KOPT-K1 (cell line): ENCODE data around the gene PCP2.

Experiments
- H3K27ac ChIP-seq: fragments of 200-600 bp; sonication (generic); 2 replicates; pipeline ENCODE4 v1.5.1; 2016; ENCODE audit warnings: antibody characterized with exemption, mild to moderate bottlenecking, low read depth, low read length; ENCODE audit not compliant: poor library complexity, severe bottlenecking
- H3K36me3 ChIP-seq: fragments of 200-600 bp; sonication (generic); 2 replicates; pipeline ENCODE4 v1.5.1; 2017; ENCODE audit warnings: antibody characterized with exemption, mild to moderate bottlenecking, low read length, moderate library complexity; ENCODE audit not compliant: insufficient read depth
- H3K9me3 ChIP-seq: fragments of 200-600 bp; sonication (generic); 2 replicates; pipeline ENCODE4 v1.5.1; 2017; ENCODE audit warnings: antibody characterized with exemption, low read length, mild to moderate bottlenecking; ENCODE audit not compliant: insufficient read depth, poor library complexity, severe bottlenecking

PCP2 gene

GRCh38 chr19:7670150-7670783, 36.7 kb upstream of the PCP2 start:
- no peaks in the 10 kb centered on the region for H3K9me3 ChIP-seq
- no peaks in the 10 kb centered on the region for H3K36me3 ChIP-seq
- H3K27ac ChIP-seq: no peak overlapping the region

- H3K36me3 ChIP-seq: no peaks in the 10 kb centered on the region
- H3K9me3 ChIP-seq: no peaks in the 10 kb centered on the region
- peak overlapping the region; percentile 82 for H3K27ac ChIP-seq
Observed at GRCh38 chr19:7669641-7670040, 36.1 kb upstream of the PCP2 start.

- H3K36me3 ChIP-seq: no peaks in the 10 kb centered on the region
- no peaks in the 10 kb centered on the region for H3K9me3 ChIP-seq
- H3K27ac ChIP-seq: peak within 1 kb of the TSS; percentile 82
Observed at GRCh38 chr19:7668842-7669241, 35.3 kb upstream of the PCP2 start, which contains the start of gene RETN. RETN (plus strand) TSS chr19:7669049; CDS start chr19:7669327, 278 bp downstream.

GRCh38 chr19:7665076-7665475, 31.6 kb upstream of the PCP2 start:
- Histone ChIP-seq H3K27ac (no peak overlapping the region), H3K9me3 (no peaks in the 10 kb centered on the region), H3K36me3 (no peaks in the 10 kb centered on the region)

- H3K27ac ChIP-seq: no peak overlapping the region
- H3K36me3 ChIP-seq: no peaks in the 10 kb centered on the region
- H3K9me3 ChIP-seq: no peaks in the 10 kb centered on the region
Observed at GRCh38 chr19:7663706-7664105, 30.2 kb upstream of the PCP2 start.

- Histone ChIP-seq H3K9me3 (no peaks in the 10 kb centered on the region), H3K27ac (no peak overlapping the region), H3K36me3 (no peaks in the 10 kb centered on the region)
Observed at GRCh38 chr19:7662657-7663056, 29.1 kb upstream of the PCP2 start.

GRCh38 chr19:7661744-7662538, 28.4 kb upstream of the PCP2 start:
- H3K36me3 ChIP-seq: no peaks in the 10 kb centered on the region
- no peak overlapping the region for H3K27ac ChIP-seq
- H3K9me3 ChIP-seq: no peaks in the 10 kb centered on the region

- H3K9me3 ChIP-seq: no peaks in the 10 kb centered on the region
- H3K27ac ChIP-seq: peak overlapping the region; percentile 79
- H3K36me3 ChIP-seq: no peaks in the 10 kb centered on the region
Observed at GRCh38 chr19:7658219-7658686, 24.7 kb upstream of the PCP2 start.

GRCh38 chr19:7657131-7657751, 23.7 kb upstream of the PCP2 start:
- no peaks in the 10 kb centered on the region for H3K9me3 ChIP-seq
- peak overlapping the region; percentile 42 for H3K27ac ChIP-seq
- H3K36me3 ChIP-seq: no peaks in the 10 kb centered on the region

- Histone ChIP-seq H3K9me3 (no peaks in the 10 kb centered on the region), H3K36me3 (no peaks in the 10 kb centered on the region), H3K27ac (no peak overlapping the region)
Observed at GRCh38 chr19:7655581-7655980, 22.1 kb upstream of the PCP2 start.

- no peak overlapping the region for H3K27ac ChIP-seq
- no peaks in the 10 kb centered on the region for H3K9me3 ChIP-seq
Observed at GRCh38 chr19:7654401-7654800, 20.9 kb upstream of the PCP2 start.

GRCh38 chr19:7652061-7652641, 18.6 kb upstream of the PCP2 start:
- H3K9me3 ChIP-seq: no peaks in the 10 kb centered on the region
- H3K27ac ChIP-seq: peak overlapping the region; percentile 53
- no peaks in the 10 kb centered on the region; the same call in 1 of the 2 replicates for H3K36me3 ChIP-seq

More at GRCh38 chr19:7654401-7654800, 20.9 kb upstream of the PCP2 start:
- H3K36me3 ChIP-seq: no peaks in the 10 kb centered on the region

- H3K36me3 ChIP-seq: no peaks in the 10 kb centered on the region; the same call in 1 of the 2 replicates
- H3K27ac ChIP-seq: no peak overlapping the region
- no peaks in the 10 kb centered on the region for H3K9me3 ChIP-seq
Observed at GRCh38 chr19:7650148-7650547, 16.6 kb upstream of the PCP2 start.

- Histone ChIP-seq H3K9me3 (no peaks in the 10 kb centered on the region), H3K36me3 (peaks cover 10% of the 10 kb centered on the region; the same call in 1 of the 2 replicates), H3K27ac (no peak overlapping the region)
Observed at GRCh38 chr19:7648265-7649014, 14.9 kb upstream of the PCP2 start.
